NB4 (cell line): ENCODE measurements around the gene LRRN1.

Source experiments
- DNase-seq: peaks from one replicate; pipeline ENCODE4 v3.0.0; 2010; ENCODE audit warnings: low read depth
- H3K4me3 ChIP-seq: one replicate; pipeline ENCODE4 v1.5.1; 2011; ENCODE audit warnings: mild to moderate bottlenecking, low read depth, low read length, moderate library complexity
- CTCF ChIP-seq: IDR thresholded peaks from one replicate; pipeline ENCODE4 v1.5.1; 2012; ENCODE audit warnings: low read depth, low read length
- MYC ChIP-seq: IDR thresholded peaks from 2 replicates; pipeline ENCODE4 v1.6.1; 2011; ENCODE audit warnings: low read depth, low read length
- POLR2A ChIP-seq: IDR thresholded peaks from 2 replicates; pipeline ENCODE4 v1.6.1; 2011; ENCODE audit warnings: mild to moderate bottlenecking; ENCODE audit not compliant: insufficient read length; ENCODE audit errors: extremely low read depth
- TF ChIP-seq, protein P1 (sequence below): IDR thresholded peaks from 2 replicates; pipeline ENCODE4 v1.6.1; 2011; ENCODE audit warnings: low read depth, low read length

LRRN1 gene

DNA sequence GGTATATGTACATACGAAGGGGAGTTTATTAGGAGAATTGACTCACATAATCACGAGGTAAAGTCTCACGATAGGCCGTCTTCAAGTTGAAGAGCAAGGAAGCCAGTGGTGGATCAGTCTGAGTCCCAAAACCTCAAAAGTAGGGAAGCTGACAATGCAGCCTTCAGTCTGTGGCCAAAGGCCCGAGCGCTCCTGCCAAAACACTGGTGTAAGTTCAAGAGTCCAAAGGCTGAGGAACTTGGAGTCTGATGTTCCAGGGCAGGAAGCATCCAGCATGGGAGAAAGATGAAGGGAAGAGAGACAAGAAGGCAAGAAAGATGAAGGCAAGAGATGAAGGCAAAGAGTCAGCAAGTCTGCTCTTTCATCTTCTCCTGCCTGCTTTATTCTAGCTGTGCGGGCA is 16.8 kb upstream of the LRRN1 start:
- no peak for DNase-seq
- no peak overlapping the region for H3K4me3 ChIP-seq
- TF ChIP-seq POLR2A (no peak), CTCF (no peak), MYC (no peak)
- TF ChIP-seq, protein P1, sequence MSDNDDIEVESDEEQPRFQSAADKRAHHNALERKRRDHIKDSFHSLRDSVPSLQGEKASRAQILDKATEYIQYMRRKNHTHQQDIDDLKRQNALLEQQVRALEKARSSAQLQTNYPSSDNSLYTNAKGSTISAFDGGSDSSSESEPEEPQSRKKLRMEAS = no peak

GRCh38 chr3:3783210-3783609 is 16.0 kb upstream of the LRRN1 start:
- no peak for TF ChIP-seq POLR2A
- H3K4me3 ChIP-seq = no peak overlapping the region
- no peak for DNase-seq

DNA sequence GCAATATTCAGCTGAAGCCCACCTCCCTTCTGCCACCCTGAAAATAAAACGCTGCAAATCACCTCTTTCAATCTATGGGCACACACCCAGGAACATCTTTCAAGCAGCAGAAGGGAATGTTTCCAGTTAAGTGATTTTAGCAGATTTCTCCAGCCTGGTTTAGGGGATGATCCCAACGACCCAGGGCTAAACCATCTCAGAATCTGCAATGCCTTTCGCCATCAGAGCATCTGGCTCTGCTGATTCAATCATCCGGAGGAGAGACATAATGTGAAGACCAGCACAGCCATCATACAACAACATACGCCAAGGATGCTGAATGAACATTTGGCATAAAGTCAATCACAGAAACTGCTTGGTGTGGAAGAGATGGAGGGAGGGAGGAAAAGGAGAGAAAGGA is 15.5 kb upstream of the LRRN1 start:
- no peak overlapping the region for H3K4me3 ChIP-seq

GRCh38 chr3:3792391-3792790 is 6.8 kb upstream of the LRRN1 start:
- H3K4me3 ChIP-seq = no peak overlapping the region
- no peak for TF ChIP-seq POLR2A
- TF ChIP-seq MYC = no peak
- TF ChIP-seq CTCF = no peak
- TF ChIP-seq, protein P1 = no peak
- DNase-seq = no peak

More for the DNA sequence above, 15.5 kb upstream of the LRRN1 start:
- TF ChIP-seq CTCF = no peak
- TF ChIP-seq, protein P1 = no peak
- TF ChIP-seq MYC = no peak
- TF ChIP-seq POLR2A = no peak
- no peak for DNase-seq

DNA sequence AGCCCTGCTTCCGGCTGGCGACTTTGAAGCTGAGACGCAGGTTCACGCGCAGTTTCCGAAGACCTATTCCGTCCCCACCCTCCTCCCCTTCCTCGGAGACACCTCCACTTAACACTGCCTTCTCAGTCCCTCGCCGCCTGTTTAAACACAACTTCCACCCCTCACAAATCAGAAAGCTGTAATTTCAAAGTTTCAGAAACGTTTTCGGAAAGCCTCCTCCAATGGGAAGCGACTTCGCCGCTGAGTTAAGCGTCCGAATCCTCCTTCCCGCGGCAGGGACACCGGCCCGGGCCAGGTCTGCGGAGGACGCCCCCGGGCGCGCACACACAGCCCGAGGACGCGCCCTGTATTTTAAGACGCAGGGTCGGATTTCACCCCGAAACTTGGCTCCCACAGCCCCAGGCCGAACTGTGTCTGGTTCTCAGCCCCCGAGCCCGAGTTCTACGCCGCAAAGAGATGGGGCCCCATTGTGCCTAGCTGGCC is 559 bp upstream of the LRRN1 start:
- TF ChIP-seq, protein P1 = no peak
- TF ChIP-seq CTCF = no peak
- TF ChIP-seq MYC = no peak
- no peak for TF ChIP-seq POLR2A
- no peak for DNase-seq

DNA sequence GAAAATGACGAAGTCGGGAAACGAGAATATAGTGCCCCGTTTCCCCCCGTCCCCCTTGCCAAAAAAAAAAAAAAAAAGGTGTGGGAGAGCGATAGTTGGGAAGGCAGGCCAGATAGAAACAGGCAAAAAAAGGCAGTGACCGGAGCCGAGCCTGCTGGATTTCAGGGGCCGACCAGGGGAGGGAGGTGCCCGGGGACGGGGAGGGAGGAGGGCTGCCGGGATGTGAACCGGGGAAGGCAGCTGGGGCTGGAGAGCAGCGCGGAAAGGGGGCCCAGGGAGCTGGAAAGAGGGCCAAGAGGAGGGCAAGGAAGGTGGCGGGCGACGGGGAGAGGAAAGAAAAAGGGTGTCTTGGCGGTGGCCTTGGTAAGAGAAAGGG is 837 bp downstream of the LRRN1 start:
- no peak for TF ChIP-seq POLR2A
- TF ChIP-seq, protein P1 = no peak
- TF ChIP-seq MYC = no peak
- TF ChIP-seq CTCF = no peak
- no peak overlapping the region for H3K4me3 ChIP-seq
- DNase-seq = no peak

More for the DNA sequence above, 559 bp upstream of the LRRN1 start:
- H3K4me3 ChIP-seq = no peak overlapping the region
